GM06990 (cell line): Measurements from ENCODE around the gene KRTAP19-4.

Experiments
- DNase-seq: peaks from one replicate; pipeline ENCODE4 v3.0.0-alpha.2; 2011; ENCODE audit not compliant: insufficient read length; ENCODE audit errors: extremely low read depth
- H3K27me3 ChIP-seq: replicated peaks from 2 replicates; pipeline ENCODE4 v1.6.0; 2011; ENCODE audit warnings: low read length; ENCODE audit not compliant: control insufficient read depth, insufficient read depth
- H3K36me3 ChIP-seq: 2 replicates; pipeline ENCODE4 v1.5.1; 2011; ENCODE audit warnings: low read length; ENCODE audit not compliant: control insufficient read depth, insufficient read depth
- H3K4me3 ChIP-seq: replicated peaks from 2 replicates; pipeline ENCODE4 v1.5.1; 2011; ENCODE audit warnings: low read depth, mild to moderate bottlenecking, control low read depth, low read length
- TF ChIP-seq, protein P1 (sequence below): IDR thresholded peaks from 2 replicates; pipeline ENCODE4 v1.5.1; 2011; ENCODE audit warnings: low read length, control low read depth, mild to moderate bottlenecking, inconsistent platforms; ENCODE audit not compliant: insufficient read depth, poor library complexity, severe bottlenecking

Gene KRTAP19-4

DNA sequence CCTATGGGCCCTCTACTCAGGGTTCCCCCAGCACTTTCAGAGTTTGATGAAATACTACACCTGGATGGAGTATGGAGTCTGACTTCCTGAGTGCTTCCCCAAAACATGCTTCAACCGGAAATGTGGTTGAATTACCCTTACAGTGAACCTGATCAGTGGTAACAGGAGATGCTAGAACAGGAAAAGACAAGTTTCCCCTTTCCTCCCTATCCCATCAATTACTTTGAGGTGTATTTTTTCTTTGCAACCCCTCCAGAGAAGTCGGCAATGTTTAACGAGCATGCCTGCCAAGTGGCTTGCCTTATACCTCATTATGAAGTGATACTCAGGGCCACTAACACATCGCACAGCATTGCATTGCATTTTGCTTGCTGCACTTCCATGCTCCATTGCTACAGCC is 49.9 kb downstream of the KRTAP19-4 start:
- no peaks in the 10 kb centered on the region for H3K27me3 ChIP-seq
- H3K36me3 ChIP-seq: no peaks in the 10 kb centered on the region
- H3K4me3 ChIP-seq: no peak overlapping the region
- TF ChIP-seq, protein P1, sequence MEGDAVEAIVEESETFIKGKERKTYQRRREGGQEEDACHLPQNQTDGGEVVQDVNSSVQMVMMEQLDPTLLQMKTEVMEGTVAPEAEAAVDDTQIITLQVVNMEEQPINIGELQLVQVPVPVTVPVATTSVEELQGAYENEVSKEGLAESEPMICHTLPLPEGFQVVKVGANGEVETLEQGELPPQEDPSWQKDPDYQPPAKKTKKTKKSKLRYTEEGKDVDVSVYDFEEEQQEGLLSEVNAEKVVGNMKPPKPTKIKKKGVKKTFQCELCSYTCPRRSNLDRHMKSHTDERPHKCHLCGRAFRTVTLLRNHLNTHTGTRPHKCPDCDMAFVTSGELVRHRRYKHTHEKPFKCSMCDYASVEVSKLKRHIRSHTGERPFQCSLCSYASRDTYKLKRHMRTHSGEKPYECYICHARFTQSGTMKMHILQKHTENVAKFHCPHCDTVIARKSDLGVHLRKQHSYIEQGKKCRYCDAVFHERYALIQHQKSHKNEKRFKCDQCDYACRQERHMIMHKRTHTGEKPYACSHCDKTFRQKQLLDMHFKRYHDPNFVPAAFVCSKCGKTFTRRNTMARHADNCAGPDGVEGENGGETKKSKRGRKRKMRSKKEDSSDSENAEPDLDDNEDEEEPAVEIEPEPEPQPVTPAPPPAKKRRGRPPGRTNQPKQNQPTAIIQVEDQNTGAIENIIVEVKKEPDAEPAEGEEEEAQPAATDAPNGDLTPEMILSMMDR: no peak
- no peak for DNase-seq
